Activated T-cell treated with anti-CD3 and anti-CD28 coated beads, Interleukin-2, amount 50 U/mL, for 4 hours (primary cell): ENCODE measurements around the gene CHCHD6. TPM values are rescaled to one million over a fixed set of nuclear protein-coding genes. Genes with fewer than 3 reads are reported as not detected.

Experiments
- ATAC-seq, 2 donors: fragments of 200-7000 bp; cut with Tn5 transposase; one replicate each; pipeline ENCODE4 v1.10.0; 2021
- DNase-seq: peaks from one replicate; pipeline ENCODE4 v3.0.0-alpha.2; 2020
- H3K27me3 Mint-ChIP-seq: one replicate; pipeline ENCODE4 v1.8.0; 2021; ENCODE audit warnings: low read depth, mixed read lengths
- H3K36me3 Mint-ChIP-seq: one replicate; pipeline ENCODE4 v1.8.0; 2022; ENCODE audit warnings: mixed read lengths; ENCODE audit not compliant: insufficient read depth
- H3K4me1 Mint-ChIP-seq: one replicate; pipeline ENCODE4 v1.8.0; 2021; ENCODE audit warnings: low read depth, mixed read lengths
- H3K4me3 Mint-ChIP-seq: one replicate; pipeline ENCODE4 v1.8.0; 2021; ENCODE audit warnings: mild to moderate bottlenecking, moderate library complexity, mixed read lengths
- H3K9me3 Mint-ChIP-seq: one replicate; pipeline ENCODE4 v1.8.0; 2021; ENCODE audit warnings: mixed read lengths
- total RNA-seq, 3 donors: library from RNA; stranded (reverse); gene quantifications; one replicate each; pipeline ENCODE4 v1.2.1, GENCODE V29; 2021

CHCHD6 gene
- total RNA-seq, 3 donors from 2014 or later: 17.9 to 23.6 (median 21.4) TPM

DNA sequence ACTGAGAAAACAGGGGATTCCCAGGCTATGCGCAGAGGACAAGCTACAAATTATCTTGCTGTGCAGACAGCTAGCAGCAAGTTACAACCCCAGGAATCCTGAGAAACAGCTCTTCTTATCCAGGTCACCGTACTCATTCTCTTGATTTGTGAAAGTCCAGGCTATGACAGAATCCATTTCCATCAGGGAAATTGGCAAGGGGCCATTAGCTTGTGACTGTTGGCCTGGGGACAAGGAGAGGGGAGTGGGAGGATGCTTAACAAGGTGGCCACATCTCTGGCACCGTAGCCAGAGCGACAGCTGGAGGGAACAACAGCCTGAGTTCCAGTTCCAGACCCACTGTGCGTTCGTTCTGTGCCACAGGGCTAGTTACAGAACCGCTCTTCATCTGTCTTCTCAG, 233.9 kb downstream of the CHCHD6 start:
- peaks cover 3% of the 10 kb centered on the region for H3K36me3 Mint-ChIP-seq
- H3K9me3 Mint-ChIP-seq: no peaks in the 10 kb centered on the region
- no peak for ATAC-seq
- no peak overlapping the region for H3K4me3 Mint-ChIP-seq
- no peaks in the 10 kb centered on the region for H3K27me3 Mint-ChIP-seq
- no peak for DNase-seq
- H3K4me1 Mint-ChIP-seq: no peaks in the 10 kb centered on the region

DNA sequence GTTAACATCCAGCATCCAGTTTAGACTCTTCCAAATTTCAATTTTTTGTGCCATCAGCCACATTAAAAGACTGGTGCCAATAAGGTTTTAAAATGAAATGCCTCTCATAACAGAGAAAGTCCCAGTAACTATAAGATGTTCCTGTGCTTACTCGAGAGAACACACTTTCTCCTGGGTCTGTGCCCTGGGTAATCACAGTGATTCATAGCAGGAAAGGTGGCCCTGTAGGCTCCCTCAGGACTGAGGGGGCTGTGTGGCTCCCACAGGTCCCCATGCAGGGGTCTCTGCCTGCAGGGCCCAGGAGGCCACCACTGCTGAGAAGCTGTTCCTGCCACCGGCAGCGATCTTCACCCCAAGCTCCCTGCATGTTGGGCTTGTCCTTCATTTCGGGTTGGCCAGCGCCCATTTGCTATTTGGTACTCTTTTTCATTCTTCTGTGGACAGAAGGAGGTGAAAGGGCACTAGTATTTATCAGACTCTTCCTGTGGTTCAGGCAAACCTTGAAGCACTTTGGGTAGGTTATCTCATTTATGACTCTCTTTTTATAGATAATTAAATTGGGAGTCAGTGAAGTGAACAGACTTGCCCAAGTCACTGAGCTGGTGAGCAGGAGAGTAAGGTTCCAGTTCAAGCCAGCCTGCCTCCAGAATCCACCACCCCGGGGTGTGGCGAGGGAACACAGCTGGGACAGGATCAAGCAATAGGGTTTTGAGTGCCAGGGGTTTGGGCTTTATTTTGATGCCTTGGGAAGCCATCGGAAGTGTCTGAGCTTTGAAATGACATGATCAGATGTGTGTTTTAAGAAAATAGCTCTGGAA, 234.7 kb downstream of the CHCHD6 start:
- no peak for ATAC-seq
- Mint-ChIP-seq H3K4me3 (no peak overlapping the region), H3K27me3 (no peaks in the 10 kb centered on the region), H3K4me1 (no peaks in the 10 kb centered on the region), H3K36me3 (peaks cover 3% of the 10 kb centered on the region), H3K9me3 (no peaks in the 10 kb centered on the region)
- DNase-seq: no peak

- H3K4me3 Mint-ChIP-seq: no peak overlapping the region
- no peak for DNase-seq
- ATAC-seq: no peak
- H3K27me3 Mint-ChIP-seq: no peaks in the 10 kb centered on the region
- H3K4me1 Mint-ChIP-seq: no peaks in the 10 kb centered on the region
- no peaks in the 10 kb centered on the region for H3K9me3 Mint-ChIP-seq
- H3K36me3 Mint-ChIP-seq: peaks cover 3% of the 10 kb centered on the region
These were observed 235.3 kb downstream of the CHCHD6 start for GRCh38 chr3:126939338-126939718.

- ATAC-seq (no peak), DNase-seq (no peak)
- H3K4me1 Mint-ChIP-seq: no peaks in the 10 kb centered on the region
- H3K27me3 Mint-ChIP-seq: no peaks in the 10 kb centered on the region
- no peaks in the 10 kb centered on the region for H3K9me3 Mint-ChIP-seq
- H3K36me3 Mint-ChIP-seq: peaks cover 3% of the 10 kb centered on the region
- no peak overlapping the region for H3K4me3 Mint-ChIP-seq
These were observed 235.7 kb downstream of the CHCHD6 start for GRCh38 chr3:126939733-126940132.

GRCh38 chr3:126941721-126942270, 237.8 kb downstream of the CHCHD6 start:
- Mint-ChIP-seq H3K9me3 (no peaks in the 10 kb centered on the region), H3K27me3 (no peaks in the 10 kb centered on the region), H3K4me3 (no peak overlapping the region), H3K4me1 (no peaks in the 10 kb centered on the region), H3K36me3 (peaks cover 3% of the 10 kb centered on the region)
- DNase-seq (no peak), ATAC-seq (no peak)

DNA sequence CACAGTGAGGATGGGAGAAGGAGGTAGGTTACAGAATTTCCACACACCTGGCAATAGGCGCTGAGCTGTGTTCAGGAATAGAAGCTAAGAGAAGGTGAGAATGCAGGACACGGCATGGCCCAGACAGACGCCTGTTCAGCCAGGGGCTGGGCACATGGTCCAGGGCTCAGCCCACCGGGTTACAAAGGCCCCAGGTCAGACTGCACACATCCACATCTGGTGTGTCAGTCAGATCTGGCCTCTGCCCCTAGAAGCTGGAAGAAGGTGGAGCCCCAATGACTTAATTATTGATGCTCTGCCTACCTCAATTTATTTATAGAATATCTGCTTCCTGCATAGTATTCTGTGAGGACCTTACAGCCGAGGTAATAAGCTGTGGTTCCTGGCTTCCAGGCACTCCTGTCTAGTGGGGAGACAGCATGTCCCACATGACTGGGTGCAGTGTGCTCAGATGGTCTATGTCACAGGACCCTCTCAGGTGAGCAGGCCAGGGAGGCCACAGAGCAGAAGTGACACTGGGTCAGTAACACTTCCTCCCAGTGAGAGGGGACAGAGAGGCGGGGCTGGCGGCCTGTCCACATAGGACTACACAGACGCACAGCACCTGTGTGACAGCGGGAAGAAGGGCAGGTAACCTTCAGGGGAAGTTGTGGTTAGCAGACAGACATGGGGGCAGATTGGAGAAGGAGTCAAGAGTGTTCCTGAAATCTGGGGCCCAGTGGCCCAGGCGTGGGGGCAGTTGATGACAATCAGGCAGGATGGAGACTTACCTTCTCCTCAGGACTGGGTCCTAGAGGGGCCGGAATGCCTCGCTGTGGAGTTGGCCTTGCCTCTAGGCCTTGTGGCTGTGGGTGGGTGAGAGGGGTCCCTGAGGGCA, 240.3 kb downstream of the CHCHD6 start:
- Mint-ChIP-seq H3K36me3 (peaks cover 12% of the 10 kb centered on the region), H3K27me3 (no peaks in the 10 kb centered on the region), H3K9me3 (no peaks in the 10 kb centered on the region), H3K4me1 (no peaks in the 10 kb centered on the region), H3K4me3 (no peak overlapping the region)
- DNase-seq (no peak), ATAC-seq (no peak)

GRCh38 chr3:126945171-126945721, 241.2 kb downstream of the CHCHD6 start:
- DNase-seq (no peak), ATAC-seq (no peak)
- peaks cover 12% of the 10 kb centered on the region for H3K36me3 Mint-ChIP-seq
- H3K4me1 Mint-ChIP-seq: no peaks in the 10 kb centered on the region
- no peaks in the 10 kb centered on the region for H3K9me3 Mint-ChIP-seq
- no peaks in the 10 kb centered on the region for H3K27me3 Mint-ChIP-seq
- no peak overlapping the region for H3K4me3 Mint-ChIP-seq

GRCh38 chr3:126945891-126946290, 241.9 kb downstream of the CHCHD6 start:
- peaks cover 12% of the 10 kb centered on the region for H3K36me3 Mint-ChIP-seq
- H3K4me3 Mint-ChIP-seq: no peak overlapping the region
- ATAC-seq: no peak
- no peaks in the 10 kb centered on the region for H3K9me3 Mint-ChIP-seq
- no peaks in the 10 kb centered on the region for H3K4me1 Mint-ChIP-seq
- no peak for DNase-seq
- H3K27me3 Mint-ChIP-seq: no peaks in the 10 kb centered on the region

GRCh38 chr3:126946405-126946804, 242.4 kb downstream of the CHCHD6 start:
- Mint-ChIP-seq H3K4me1 (no peaks in the 10 kb centered on the region), H3K4me3 (no peak overlapping the region), H3K27me3 (no peaks in the 10 kb centered on the region), H3K9me3 (no peaks in the 10 kb centered on the region), H3K36me3 (peaks cover 12% of the 10 kb centered on the region)
- DNase-seq (no peak), ATAC-seq (no peak)

DNA sequence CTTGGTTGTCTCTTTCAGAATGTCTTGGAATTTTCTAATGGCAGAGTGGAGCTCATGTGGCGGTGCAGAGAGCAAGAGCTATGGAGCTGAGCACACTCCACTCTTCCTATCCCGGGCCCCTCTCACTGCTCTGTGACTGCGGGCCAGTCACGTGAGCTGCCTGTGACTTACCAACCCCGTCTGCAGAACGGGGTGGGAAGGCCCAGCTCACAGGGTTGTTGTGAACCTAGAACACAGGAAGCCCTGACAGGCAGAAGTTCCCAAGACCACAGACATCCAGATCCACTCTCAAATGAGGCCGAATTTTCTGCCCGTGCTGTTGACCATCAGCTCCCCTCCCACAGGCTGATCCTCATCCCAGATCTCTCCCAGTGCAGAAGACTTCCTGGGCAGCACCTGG, 243.4 kb downstream of the CHCHD6 start:
- ATAC-seq (no peak), DNase-seq (no peak)
- H3K27me3 Mint-ChIP-seq: no peaks in the 10 kb centered on the region
- H3K4me3 Mint-ChIP-seq: no peak overlapping the region
- H3K9me3 Mint-ChIP-seq: no peaks in the 10 kb centered on the region
- H3K36me3 Mint-ChIP-seq: peaks cover 12% of the 10 kb centered on the region
- H3K4me1 Mint-ChIP-seq: no peaks in the 10 kb centered on the region

GRCh38 chr3:126948980-126949535, 245.0 kb downstream of the CHCHD6 start:
- H3K36me3 Mint-ChIP-seq: peaks cover 9% of the 10 kb centered on the region
- DNase-seq (no peak), ATAC-seq (no peak)
- no peaks in the 10 kb centered on the region for H3K9me3 Mint-ChIP-seq
- H3K4me3 Mint-ChIP-seq: no peak overlapping the region
- H3K27me3 Mint-ChIP-seq: no peaks in the 10 kb centered on the region
- H3K4me1 Mint-ChIP-seq: no peaks in the 10 kb centered on the region

DNA sequence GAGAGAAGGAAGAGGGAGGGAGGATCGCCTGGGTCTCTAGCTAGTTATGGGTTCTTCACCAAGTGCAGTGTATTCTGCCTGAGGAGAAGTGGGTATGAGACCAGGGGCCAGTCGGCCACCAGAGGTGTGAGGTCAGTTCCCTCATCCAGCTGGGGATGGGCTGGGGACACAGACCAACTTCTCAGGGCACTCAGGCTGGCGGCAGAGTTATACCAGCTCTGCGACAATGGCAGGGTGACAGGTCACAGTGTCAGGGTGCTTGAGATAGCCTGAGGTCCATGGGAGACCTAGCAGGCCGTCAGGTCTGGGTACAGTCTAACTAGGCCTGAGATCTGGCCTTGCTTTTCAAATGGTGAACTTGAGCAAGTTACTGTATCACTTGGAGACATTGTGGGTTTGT, 247.5 kb downstream of the CHCHD6 start:
- DNase-seq: no peak
- H3K4me3 Mint-ChIP-seq: no peak overlapping the region
- no peaks in the 10 kb centered on the region for H3K9me3 Mint-ChIP-seq
- peaks cover 11% of the 10 kb centered on the region for H3K36me3 Mint-ChIP-seq
- ATAC-seq: no peak
- no peaks in the 10 kb centered on the region for H3K4me1 Mint-ChIP-seq
- no peaks in the 10 kb centered on the region for H3K27me3 Mint-ChIP-seq

DNA sequence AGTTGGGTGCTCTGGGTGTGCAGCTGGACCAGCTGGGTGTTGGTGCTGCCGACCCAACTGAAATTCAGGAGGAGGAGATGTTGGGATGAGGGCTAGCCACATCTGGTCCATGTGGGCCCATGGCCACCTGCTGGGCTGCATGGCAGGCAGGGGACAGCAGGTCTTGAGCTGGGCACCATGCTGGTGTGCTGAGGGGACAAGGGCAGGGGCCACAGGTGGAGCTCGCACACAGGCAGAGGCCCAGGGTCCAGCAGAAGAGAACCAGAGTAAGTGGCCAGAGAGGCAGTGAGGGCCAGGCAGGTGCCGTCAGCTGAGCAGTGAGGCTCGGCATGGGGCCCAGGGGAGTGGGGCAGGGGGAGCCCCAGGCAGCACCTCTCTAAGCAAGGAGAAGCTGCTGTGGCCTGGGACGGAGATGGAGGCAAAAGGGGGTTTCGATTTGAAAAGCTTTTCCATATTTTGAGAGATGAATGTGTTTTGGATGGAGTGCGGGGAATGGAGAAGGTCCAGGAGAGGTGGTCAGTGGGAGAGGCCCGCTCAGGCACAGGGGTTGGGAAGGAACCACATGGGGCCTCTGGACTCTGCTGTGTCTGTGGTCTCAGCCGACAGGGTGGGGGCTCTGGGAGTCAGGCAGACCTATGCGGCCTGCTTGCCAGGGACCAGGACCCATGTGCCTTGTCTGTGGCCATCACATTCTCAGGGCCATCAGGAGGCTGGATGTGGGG, 248.4 kb downstream of the CHCHD6 start:
- no peaks in the 10 kb centered on the region for H3K4me1 Mint-ChIP-seq
- peaks cover 11% of the 10 kb centered on the region for H3K36me3 Mint-ChIP-seq
- H3K27me3 Mint-ChIP-seq: no peaks in the 10 kb centered on the region
- ATAC-seq (no peak), DNase-seq (no peak)
- H3K4me3 Mint-ChIP-seq: no peak overlapping the region
- H3K9me3 Mint-ChIP-seq: no peaks in the 10 kb centered on the region
